Stimulated activated CD8-positive, alpha-beta memory T cell treated with anti-CD3 and anti-CD28 coated beads, Interleukin-12 subunit alpha, Interleukin-12 subunit beta, amount 100 ng/mL, for 4 hours (primary cell): ENCODE results near the gene C19orf73.

Experiments used
- DNase-seq: peaks from one replicate; pipeline ENCODE4 v3.0.0-alpha.2; 2020; ENCODE audit warnings: low read depth

C19orf73 gene

GRCh38 chr19:49118565-49119410 lies at the start of gene C19orf73:
C19orf73 (minus strand) TSS chr19:49119143; CDS start chr19:49119022, 121 bp downstream.
- peak; percentile 94 for DNase-seq

DNA sequence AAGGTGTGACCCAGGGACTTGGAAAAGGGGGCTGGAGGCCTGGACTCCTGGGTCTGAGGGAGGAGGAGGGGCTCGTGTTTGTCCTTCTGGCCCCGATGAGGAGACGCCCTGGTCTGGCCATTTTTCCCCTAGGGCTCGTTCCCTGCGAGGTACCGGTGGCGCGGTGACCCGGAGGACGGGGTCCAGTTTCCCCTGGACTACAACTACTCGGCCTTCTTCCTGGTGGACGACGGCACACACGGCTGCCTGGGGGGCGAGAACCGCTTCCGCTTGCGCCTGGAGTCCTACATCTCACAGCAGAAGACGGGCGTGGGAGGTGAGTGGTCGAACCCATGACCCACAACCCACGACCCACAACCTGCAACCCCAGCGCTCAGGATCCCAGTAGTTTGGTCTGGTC lies 49.5 kb upstream of the C19orf73 start:
- no peak for DNase-seq

GRCh38 chr19:49167857-49168409 lies 49.0 kb upstream of the C19orf73 start:
- DNase-seq: no peak

DNA sequence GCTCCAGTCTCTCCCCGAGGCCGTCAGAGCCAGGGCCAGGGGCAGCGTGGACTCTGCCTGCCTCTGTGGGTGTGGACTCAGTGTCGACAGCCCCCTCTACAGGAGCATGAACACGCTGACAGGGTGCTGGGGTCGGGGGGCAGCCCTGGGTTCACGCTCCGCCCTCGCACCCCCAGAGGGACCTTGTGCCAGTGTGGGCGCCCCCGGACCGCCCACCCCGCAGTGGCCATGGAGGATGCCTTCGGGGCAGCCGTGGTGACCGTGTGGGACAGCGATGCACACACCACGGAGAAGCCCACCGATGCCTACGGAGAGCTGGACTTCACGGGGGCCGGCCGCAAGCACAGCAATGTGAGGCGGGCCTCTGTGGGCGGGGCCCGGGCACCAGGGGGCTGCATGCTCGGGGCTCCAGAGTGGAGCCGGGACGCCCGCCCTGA lies 46.9 kb upstream of the C19orf73 start:
- no peak for DNase-seq

GRCh38 chr19:49165111-49165750 lies 46.3 kb upstream of the C19orf73 start:
- DNase-seq: no peak

DNA sequence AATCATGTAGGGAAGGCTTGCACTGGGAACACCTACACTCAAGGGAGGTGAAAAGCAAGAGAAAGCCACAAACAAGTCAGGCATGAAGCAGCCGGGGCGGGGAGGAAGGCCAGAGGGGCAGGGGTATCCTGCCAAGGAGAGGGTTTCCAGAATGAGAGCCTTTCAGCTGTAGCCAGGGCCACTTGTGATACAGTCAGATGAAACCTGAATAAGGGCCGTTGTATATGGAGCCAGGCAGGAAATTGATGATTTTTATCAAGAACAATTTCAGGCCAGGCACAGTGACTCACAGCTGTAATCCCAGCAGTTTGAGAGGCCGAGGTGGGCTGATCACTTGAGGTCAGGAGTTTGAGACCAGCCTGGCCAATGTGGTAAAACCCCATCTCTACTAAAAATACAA lies 43.0 kb upstream of the C19orf73 start:
- DNase-seq: no peak

- no peak for DNase-seq
Measured at GRCh38 chr19:49160450-49161189, 41.7 kb upstream of the C19orf73 start.

- no peak for DNase-seq
Measured at GRCh38 chr19:49157445-49158224, 38.7 kb upstream of the C19orf73 start, which contains the start of gene TRPM4. TRPM4 (plus strand) TSS chr19:49157792; CDS start chr19:49157867, 75 bp downstream.

GRCh38 chr19:49155820-49156346 lies 36.9 kb upstream of the C19orf73 start:
- DNase-seq: no peak

GRCh38 chr19:49155005-49155819 lies 36.3 kb upstream of the C19orf73 start, which contains the start of gene HRC:
HRC (minus strand) TSS chr19:49155396; CDS start chr19:49155237, 159 bp downstream.
- no peak for DNase-seq

- DNase-seq: no peak
Measured at GRCh38 chr19:49154279-49154678, 35.3 kb upstream of the C19orf73 start.

- DNase-seq: no peak
Measured at GRCh38 chr19:49153167-49153809, 34.3 kb upstream of the C19orf73 start.

DNA sequence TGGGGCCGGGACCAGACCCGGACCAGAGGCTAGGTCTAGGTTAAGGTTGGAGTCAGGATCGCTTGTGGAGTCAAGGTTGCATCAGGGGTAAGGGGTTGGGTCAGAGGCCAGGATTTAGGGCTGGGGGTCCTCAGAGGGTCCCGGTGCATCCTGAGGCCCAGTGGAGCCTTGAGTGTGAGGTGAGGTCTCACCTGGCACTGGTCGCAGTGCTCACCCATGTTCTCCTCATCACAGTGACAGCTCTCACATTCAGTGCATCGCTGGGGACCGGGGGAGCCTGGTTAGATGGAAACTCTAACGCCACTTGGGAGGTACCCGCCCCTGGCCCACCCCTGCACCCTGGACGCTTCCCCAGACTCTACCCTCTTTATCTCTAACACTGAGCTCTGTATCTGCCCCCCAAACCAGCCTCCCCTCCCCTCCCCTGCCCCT lies 33.2 kb upstream of the C19orf73 start:
- DNase-seq: no peak

GRCh38 chr19:49151267-49152118 lies 32.5 kb upstream of the C19orf73 start:
- DNase-seq: no peak

DNA sequence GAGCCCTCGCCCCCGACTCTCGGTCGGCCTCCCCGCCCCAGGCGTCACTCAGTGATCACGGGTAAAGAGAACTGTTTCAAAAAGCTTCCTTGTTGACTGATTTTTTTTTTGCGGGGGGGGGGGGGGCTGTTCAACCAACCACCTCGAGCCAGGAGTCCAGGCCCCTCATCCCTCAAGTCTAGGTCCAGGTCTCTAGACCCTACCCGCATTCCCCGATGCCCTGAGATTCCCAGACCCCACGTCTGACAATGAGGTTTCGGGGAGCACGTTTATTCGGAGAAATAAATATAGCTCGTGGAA lies 32.0 kb upstream of the C19orf73 start:
- DNase-seq: no peak

GRCh38 chr19:49150106-49150943 lies 31.4 kb upstream of the C19orf73 start:
- no peak for DNase-seq

- DNase-seq: no peak
Measured at GRCh38 chr19:49149652-49150105, 30.7 kb upstream of the C19orf73 start.
